DMS114 treated with DMSO at 0.1 percent for 48 hours (cell line): ENCODE data around the gene ARMC9.
A peak's percentile ranks its signal among the peaks of the same experiment; 100 is the strongest.
"Not testable (repeated sequence)": the region's sequence is repeated elsewhere in the genome, so short reads cannot be mapped to it uniquely, and the experiment has no call there.

Experiments
- DNase-seq: peaks from one replicate; lab custom pipeline; 2025; ENCODE audit not compliant: unreplicated experiment; lab: John Stamatoyannopoulos, UW

ARMC9 gene

GRCh38 chr2:231284296-231284695 is 85.9 kb downstream of the ARMC9 start:
- no peak for DNase-seq

GRCh38 chr2:231286964-231287363 is 88.5 kb downstream of the ARMC9 start:
- DNase-seq: no peak

GRCh38 chr2:231287696-231288095 is 89.3 kb downstream of the ARMC9 start:
- DNase-seq: no peak

GRCh38 chr2:231288590-231288989 is 90.2 kb downstream of the ARMC9 start:
- no peak for DNase-seq

- DNase-seq: no peak
Measured at GRCh38 chr2:231290321-231291015, 92.0 kb downstream of the ARMC9 start.

GRCh38 chr2:231292472-231293134 is 94.2 kb downstream of the ARMC9 start:
- DNase-seq: no peak

GRCh38 chr2:231293163-231293562 is 94.7 kb downstream of the ARMC9 start:
- no peak for DNase-seq

GRCh38 chr2:231294116-231294515 is 95.7 kb downstream of the ARMC9 start:
- DNase-seq: no peak

- no peak for DNase-seq
Measured at GRCh38 chr2:231294571-231295362, 96.3 kb downstream of the ARMC9 start.

- DNase-seq: no peak
Measured at GRCh38 chr2:231295363-231295655, 96.9 kb downstream of the ARMC9 start.

GRCh38 chr2:231296401-231296974 is 98.1 kb downstream of the ARMC9 start:
- DNase-seq: no peak

GRCh38 chr2:231297108-231297908 is 98.9 kb downstream of the ARMC9 start:
- DNase-seq: peak; percentile 29

GRCh38 chr2:231298091-231298490 is 99.7 kb downstream of the ARMC9 start:
- no peak for DNase-seq

GRCh38 chr2:231299267-231299666 is 100.8 kb downstream of the ARMC9 start:
- no peak for DNase-seq

- DNase-seq: no peak
Measured at GRCh38 chr2:231300020-231300721, 101.7 kb downstream of the ARMC9 start.

- DNase-seq: no peak
Measured at GRCh38 chr2:231300722-231301076, 102.3 kb downstream of the ARMC9 start.

- DNase-seq: not testable (repeated sequence)
Measured at GRCh38 chr2:231304259-231304658, 105.8 kb downstream of the ARMC9 start.

GRCh38 chr2:231305221-231305620 is 106.8 kb downstream of the ARMC9 start:
- DNase-seq: no peak

- no peak for DNase-seq
Measured at GRCh38 chr2:231306791-231307393, 108.5 kb downstream of the ARMC9 start.

- DNase-seq: no peak
Measured at GRCh38 chr2:231308219-231308618, 109.8 kb downstream of the ARMC9 start.
